GM12878 (cell line): Measurements from ENCODE around the gene AMBN.

Experiments
- CREB1 ChIP-seq: IDR thresholded peaks from 2 replicates; pipeline ENCODE4 v1.6.1; 2012; ENCODE audit warnings: low read depth, mild to moderate bottlenecking, inconsistent platforms
- CTCF ChIP-seq, 3 experiments: IDR thresholded peaks in 2 of 3; conservative IDR thresholded peaks in 1 of 3; 2 replicates each; pipeline ENCODE4 v1.5.1; 2011; ENCODE audit warnings: low read depth in 3 of 3, low read length in 3 of 3, mild to moderate bottlenecking in 3 of 3, control low read depth in 2 of 3, moderate library complexity in 2 of 3, inconsistent platforms in 1 of 3, mixed read lengths in 1 of 3; ENCODE audit not compliant: control insufficient read depth in 2 of 3, insufficient read depth in 1 of 3; ENCODE audit errors: extremely low read depth in 1 of 3
- NBN ChIP-seq: fragments of 450-650 bp; IDR thresholded peaks from 2 replicates; pipeline ENCODE4 v1.6.1; 2016
- RAD51 ChIP-seq: fragments of 450-650 bp; IDR thresholded peaks from 2 replicates; pipeline ENCODE4 v1.6.1; 2016; ENCODE audit warnings: moderate library complexity, mild to moderate bottlenecking, inconsistent platforms
- SIN3A ChIP-seq: IDR thresholded peaks from 2 replicates; pipeline ENCODE4 v1.6.1; 2012; ENCODE audit warnings: low read depth, low read length, improper control_type of control experiment
- SMAD1 ChIP-seq: fragments of 450-650 bp; IDR thresholded peaks from 2 replicates; pipeline ENCODE4 v1.6.1; 2018; ENCODE audit warnings: mild to moderate bottlenecking, low read depth; ENCODE audit not compliant: partially characterized antibody
- TAF1 ChIP-seq: IDR thresholded peaks from 2 replicates; pipeline ENCODE4 v1.6.1; 2011; ENCODE audit warnings: mild to moderate bottlenecking, low read depth, low read length, borderline replicate concordance

GRCh38 chr4:70586841-70587240 lies 5.2 kb upstream of the AMBN start:
- TF ChIP-seq CTCF (IDR thresholded peaks at IDR 0.05 in 2 of 3, conservative IDR thresholded peaks at IDR 0.05 in 1 of 3; ENCODE audit: control insufficient read depth in 2 of 3, extremely low read depth in 1 of 3, insufficient read depth in 1 of 3, low read depth in 3 of 3, low read length in 3 of 3) (no peak), SMAD1 (no peak), TAF1 (no peak), RAD51 (no peak), NBN (no peak), CREB1 (no peak), SIN3A (no peak)
